H1 (cell line): ENCODE measurements around the gene ABHD8. TPM values are rescaled to one million over a fixed set of nuclear protein-coding genes. Genes with fewer than 3 reads are reported as not detected.
A peak's percentile ranks its signal among the peaks of the same experiment; 100 is the strongest.

ENCODE experiments used
- CTCF ChIA-PET: fragments of 300-600 bp; sonication (Branson Sonifier 250); formaldehyde crosslinking; loops from one replicate; lab custom pipeline; 2021; ENCODE audit not compliant: partially characterized antibody; lab: Charles Lee
- POLR2A ChIA-PET: fragments of 300-600 bp; sonication (Branson Sonifier 250); formaldehyde crosslinking; loops from one replicate; lab custom pipeline; 2021; ENCODE audit warnings: inconsistent platforms; ENCODE audit not compliant: partially characterized antibody; lab: Charles Lee
- DNase-seq, 2 experiments: peaks; one replicate each; pipeline versions ENCODE4 v3.0.0 to v3.0.0-alpha.2; 2010 to 2022; ENCODE audit warnings: low spot score in 2 of 2, low read depth in 1 of 2, mixed read lengths in 1 of 2
- FAIRE-seq: peaks from 2 replicates; lab custom pipeline; 2011; peaks lifted over from hg19 to GRCh38; lab: Jason Lieb, UNC
- H2AFZ ChIP-seq: 2 replicates; pipeline ENCODE4 v1.8.1; 2012; ENCODE audit warnings: low read length, inconsistent platforms
- H2AK5ac ChIP-seq: 2 replicates; pipeline ENCODE4 v1.6.1; 2013; ENCODE audit warnings: low read depth, low read length
- H2BK120ac ChIP-seq: replicated peaks from 2 replicates; pipeline ENCODE3; 2013; ENCODE audit warnings: low read depth, low read length, inconsistent platforms
- H2BK12ac ChIP-seq: 2 replicates; pipeline ENCODE4 v1.6.1; 2013; ENCODE audit warnings: low read depth, low read length
- H2BK15ac ChIP-seq: 2 replicates; pipeline ENCODE4 v1.6.1; 2013; ENCODE audit warnings: low read length
- H2BK20ac ChIP-seq: 2 replicates; pipeline ENCODE4 v1.6.1; 2013; ENCODE audit warnings: low read length
- H2BK5ac ChIP-seq: 2 replicates; pipeline ENCODE4 v1.6.1; 2013; ENCODE audit warnings: low read depth, low read length
- H3K14ac ChIP-seq: 2 replicates; pipeline ENCODE4 v1.6.1; 2013; ENCODE audit warnings: inconsistent platforms; ENCODE audit not compliant: insufficient read length
- H3K18ac ChIP-seq: 2 replicates; pipeline ENCODE4 v1.6.1; 2013; ENCODE audit warnings: low read length; ENCODE audit errors: extremely low read depth
- H3K23ac ChIP-seq: 2 replicates; pipeline ENCODE4 v1.6.1; 2013; ENCODE audit warnings: inconsistent platforms; ENCODE audit not compliant: insufficient read length
- H3K23me2 ChIP-seq: 2 replicates; pipeline ENCODE4 v1.6.1; 2013; ENCODE audit warnings: low read depth, low read length
- H3K27ac ChIP-seq: 2 replicates; pipeline ENCODE4 v1.6.1; 2011; ENCODE audit warnings: low read depth, low read length, inconsistent platforms
- H3K27me3 ChIP-seq, 4 experiments: replicated peaks in 1 of 4; 1 replicate in 1 of 4; 2 replicates in 3 of 4; pipeline versions ENCODE4 v1.6.1 to v1.8.1; 2011 to 2013; ENCODE audit warnings: low read length in 3 of 4, mild to moderate bottlenecking in 3 of 4, inconsistent platforms in 2 of 4, mixed read lengths in 2 of 4, moderate library complexity in 1 of 4; ENCODE audit not compliant: control insufficient read depth in 3 of 4, insufficient read depth in 3 of 4; ENCODE audit errors: extremely low read depth in 1 of 4
- H3K36me3 ChIP-seq, 4 experiments: 2 replicates each; pipeline versions ENCODE4 v1.6.1 to v1.8.1; 2011 to 2013; ENCODE audit warnings: mild to moderate bottlenecking in 4 of 4, low read length in 3 of 4, moderate library complexity in 2 of 4, control low read depth in 1 of 4, inconsistent platforms in 1 of 4; ENCODE audit not compliant: insufficient read depth in 4 of 4, control insufficient read depth in 2 of 4
- H3K4ac ChIP-seq: replicated peaks from 2 replicates; pipeline ENCODE3; 2013; ENCODE audit warnings: low read length, low read depth, mixed read lengths, inconsistent platforms; ENCODE audit not compliant: insufficient read length
- H3K4me1 ChIP-seq, 4 experiments: replicated peaks in 1 of 4; 1 replicate in 1 of 4; 2 replicates in 3 of 4; pipeline versions ENCODE4 v1.6.1 to v1.8.1; 2011 to 2013; ENCODE audit warnings: low read length in 3 of 4, inconsistent platforms in 2 of 4, mixed read lengths in 1 of 4; ENCODE audit not compliant: insufficient read depth in 4 of 4, control insufficient read depth in 3 of 4
- H3K4me2 ChIP-seq, 2 experiments: 2 replicates each; pipeline versions ENCODE4 v1.6.1 to v1.8.1; 2011 to 2013; ENCODE audit warnings: low read depth in 2 of 2, low read length in 2 of 2, control low read depth in 1 of 2, inconsistent platforms in 1 of 2, mild to moderate bottlenecking in 1 of 2; ENCODE audit not compliant: insufficient read depth in 1 of 2
- H3K4me3 ChIP-seq, 4 experiments: fragments of 200-600, 300-600 bp in 1 of 4; sonication (generic), shearing (Covaris generic), sonication (Bioruptor Twin) in 1 of 4; 2 replicates each; pipeline versions ENCODE4 v1.5.1 to v1.8.1; 2011 to 2016; ENCODE audit warnings: low read length in 4 of 4, low read depth in 3 of 4, control low read depth in 2 of 4, inconsistent platforms in 2 of 4, mild to moderate bottlenecking in 2 of 4, mixed read lengths in 1 of 4, moderate library complexity in 1 of 4; ENCODE audit not compliant: insufficient read depth in 2 of 4; ENCODE audit errors: extremely low read depth in 1 of 4
- H3K56ac ChIP-seq: replicated peaks from 2 replicates; pipeline ENCODE3; 2013; ENCODE audit warnings: low read depth, mild to moderate bottlenecking, mixed read lengths, low read length, inconsistent platforms; ENCODE audit not compliant: insufficient read length
- H3K79me1 ChIP-seq: 2 replicates; pipeline ENCODE4 v1.6.1; 2013; ENCODE audit warnings: low read depth, low read length, control low read depth
- H3K79me2 ChIP-seq, 2 experiments: 2 replicates each; pipeline versions ENCODE4 v1.6.1 to v1.8.1; 2012 to 2013; ENCODE audit warnings: low read length in 2 of 2, mild to moderate bottlenecking in 2 of 2, inconsistent platforms in 1 of 2; ENCODE audit not compliant: insufficient read depth in 2 of 2, control insufficient read depth in 1 of 2
- H3K9ac ChIP-seq, 4 experiments: replicated peaks in 1 of 4; 1 replicate in 1 of 4; 2 replicates in 3 of 4; pipeline versions ENCODE4 v1.6.1 to v1.8.1; 2011 to 2013; ENCODE audit warnings: low read depth in 3 of 4, low read length in 3 of 4, control low read depth in 2 of 4, mild to moderate bottlenecking in 2 of 4, moderate library complexity in 2 of 4, inconsistent platforms in 1 of 4; ENCODE audit errors: extremely low read depth in 1 of 4
- H3K9me3 ChIP-seq, 2 experiments: 2 replicates each; pipeline versions ENCODE4 v1.6.1 to v1.8.1; 2012 to 2013; ENCODE audit warnings: mild to moderate bottlenecking in 2 of 2, moderate library complexity in 2 of 2, control low read depth in 1 of 2, inconsistent platforms in 1 of 2, low read depth in 1 of 2, low read length in 1 of 2, mixed read lengths in 1 of 2; ENCODE audit not compliant: insufficient read depth in 2 of 2
- H4K20me1 ChIP-seq, 2 experiments: replicated peaks in 1 of 2; 2 replicates each; pipeline versions ENCODE3 to v1.8.1; 2011 to 2013; ENCODE audit warnings: inconsistent platforms in 2 of 2, low read length in 2 of 2, mild to moderate bottlenecking in 1 of 2; ENCODE audit not compliant: insufficient read depth in 2 of 2, control insufficient read depth in 1 of 2
- H4K5ac ChIP-seq: 2 replicates; pipeline ENCODE4 v1.6.1; 2013; ENCODE audit warnings: low read length, low read depth, mixed read lengths, inconsistent platforms; ENCODE audit not compliant: insufficient read length
- H4K8ac ChIP-seq: 2 replicates; pipeline ENCODE4 v1.8.0; 2013; ENCODE audit warnings: mild to moderate bottlenecking, moderate library complexity, low read length, inconsistent platforms; ENCODE audit not compliant: insufficient read depth; ENCODE audit errors: extremely low read depth
- H4K91ac ChIP-seq: replicated peaks from 2 replicates; pipeline ENCODE3; 2013; ENCODE audit warnings: low read length, mixed read lengths, inconsistent platforms; ENCODE audit not compliant: insufficient read length
- BACH1 ChIP-seq: IDR thresholded peaks from 2 replicates; pipeline ENCODE4 v1.6.1; 2012; ENCODE audit warnings: low read length, improper control_type of control experiment
- RXRA ChIP-seq: IDR thresholded peaks from 2 replicates; pipeline ENCODE4 v1.6.1; 2011; ENCODE audit warnings: low read depth, mild to moderate bottlenecking, low read length, moderate library complexity; ENCODE audit not compliant: insufficient read depth
- WGBS, 2 experiments: shearing (Covaris generic) in 1 of 2; methylation state at CpG; one replicate each; pipeline versions ENCODE4 v1.1.6 to v1.1.7; 2013 to 2015; ENCODE audit warnings: low lambda C conversion rate in 2 of 2, mixed read lengths in 2 of 2, inconsistent platforms in 1 of 2, low coverage in 1 of 2, missing lambda C conversion rate in 1 of 2; ENCODE audit not compliant: insufficient replicate concordance in 2 of 2, insufficient coverage in 1 of 2, insufficient read length in 1 of 2; ENCODE audit errors: extremely low coverage in 1 of 2, missing lambda C conversion rate in 1 of 2; 5-methylcytosine and 5-hydroxymethylcytosine counted together
- polyA plus RNA-seq, 7 experiments: library from polyadenylated mRNA; depleted of rRNA in 3 of 7; stranded (reverse) in 5 of 7; unstranded in 2 of 7; fragments of >200 nt in 5 of 7; fragments of 200-250 nt in 2 of 7; gene quantifications; 1 replicate in 5 of 7; 2 replicates in 1 of 7; 4 replicates in 1 of 7; pipeline versions ENCODE4 v1.2.1 to v1.2.3, GENCODE V29; 2011 to 2013; ENCODE audit warnings: missing spikeins in 2 of 7, mixed read lengths in 2 of 7
- total RNA-seq: library from RNA; stranded (reverse); fragmentation: NEBNext Ultra II Directional; extraction: Animal tissue kit (Norgen Biotek cat#: 25700); gene quantifications from 2 replicates; pipeline ENCODE4 v1.2.1, GENCODE V29; 2021

The ABHD8 gene
- total and polyA plus RNA-seq, 2 of the 8 experiments (the other 6 are each of a cell fraction or from before 2014, with no cell fraction given): 11.3 to 18.7 TPM

GRCh38 chr19:17311455-17312188 is 8.4 kb upstream of the ABHD8 start:
- H3K4ac ChIP-seq: no peak overlapping the region
- no peak overlapping the region for H2BK15ac ChIP-seq
- H2BK12ac ChIP-seq: 0 out of 2 replicates have a peak overlapping the region, but pooled peaks have one; percentile 60
- peaks cover 2 to 13% (median 5%) of the 10 kb centered on the region in 4 experiments; a peak in 5 of 7 replicates for H3K4me1 ChIP-seq
- H3K14ac ChIP-seq: no peak overlapping the region
- no peak for DNase-seq
- H3K27ac ChIP-seq: peak overlapping the region; percentile 67
- H3K27me3 ChIP-seq: no peaks in the 10 kb centered on the region
- H4K8ac ChIP-seq: 0 out of 2 replicates have a peak overlapping the region, but pooled peaks have one; percentile 35
- no peak overlapping the region for H4K91ac ChIP-seq
- H3K23ac ChIP-seq: no peak overlapping the region
- H3K56ac ChIP-seq: no peak overlapping the region
- H4K5ac ChIP-seq: no peak overlapping the region
- H2BK120ac ChIP-seq: no peak overlapping the region
- FAIRE-seq: no peak
- H2BK5ac ChIP-seq: no peak overlapping the region
- TF ChIP-seq RXRA (no peak), BACH1 (no peak)
- no peak overlapping the region for H3K18ac ChIP-seq
- no peak overlapping the region for H2AK5ac ChIP-seq
- peak overlapping the region in 1 of 2 experiments; percentile 8; a peak in 2 of 4 replicates for H3K4me2 ChIP-seq
- H3K36me3 ChIP-seq: peaks cover 4 to 17% (median 12%) of the 10 kb centered on the region in 4 experiments
- H3K79me2 ChIP-seq: peaks cover 8 to 32% of the 10 kb centered on the region in 2 experiments; a peak in 3 of 4 replicates
- H3K9ac ChIP-seq: no peak overlapping the region
- peaks cover 21% of the 10 kb centered on the region for H3K79me1 ChIP-seq
- H2BK20ac ChIP-seq: no peak overlapping the region
- ChIA-PET CTCF (interaction anchor here (1.1 to 1.7 kb wide), 3 partner anchors 13 to 21 kb away, joined by 3 to 5 read pairs (median 4); no protein-coding TSS in a partner anchor), POLR2A (interaction anchor here (1.0 to 18.5 kb wide), 3 partner anchors 16 to 86 kb away, joined by 3 to 329 read pairs (median 4); partner anchors contain the start of genes ANO8 and OCEL1)
- 80% methylated on average over 11 of the region's 11 CpGs; no CpG with 5 or more reads in 1 of the 2 experiments for WGBS, 2 experiments
- no peak overlapping the region for H3K4me3 ChIP-seq
- H3K23me2 ChIP-seq: peaks cover 5% of the 10 kb centered on the region
- H4K20me1 ChIP-seq: peaks cover 0 to 14% of the 10 kb centered on the region in 2 experiments
- no peaks in the 10 kb centered on the region for H3K9me3 ChIP-seq
- H2AFZ ChIP-seq: no peak overlapping the region
